ENCODE measurements around the gene RAB7B. TPM values are rescaled to one million over a fixed set of nuclear protein-coding genes. Genes with fewer than 3 reads are reported as not detected.

The RAB7B gene
- 4.6 and 7.2 TPM in 2 replicates for total RNA-seq

GRCh38 chr1:206002871-206003801 lies at the start of gene RAB7B:
RAB7B (minus strand) TSS chr1:206003395; CDS start chr1:205994135, 9,260 bp downstream.

GRCh38 chr1:206023695-206024094 lies 20.5 kb upstream of the RAB7B start, which contains the start of gene CTSE:
CTSE (minus strand) TSS chr1:206023895; CDS start chr1:206023791, 104 bp downstream.

GRCh38 chr1:205943245-205943644 lies 60.0 kb downstream of the RAB7B start, which contains the start of gene SLC26A9:
SLC26A9 (minus strand) TSS chr1:205943456; CDS start chr1:205935820, 7,636 bp downstream.

Other genes starting within 250 kb of the RAB7B start
- 22.9 and 25.8 TPM in 2 replicates for gene RAB29, start 227.9 kb downstream of the RAB7B start, total RNA-seq
- 7.2 and 11.3 TPM in 2 replicates for gene SLC41A1, start 190.2 kb downstream of the RAB7B start, total RNA-seq
- gene PM20D1, start 153.3 kb downstream of the RAB7B start, total RNA-seq, result not detected in 2 replicates
- gene SLC26A9, start 59.9 kb downstream of the RAB7B start, total RNA-seq, result under 0.01 TPM in 1 of 2 replicates, not detected in the other
- gene CTSE, start 20.5 kb upstream of the RAB7B start, total RNA-seq, result 1.9 TPM in 1 of 2 replicates, not detected in the other
- gene RHEX, start 49.8 kb upstream of the RAB7B start, total RNA-seq, result 2.2 TPM in 1 of 2 replicates, not detected in the other
- not detected in 2 replicates for gene AVPR1B, start 114.0 kb upstream of the RAB7B start, total RNA-seq
- gene FAM72A, start 199.4 kb upstream of the RAB7B start, total RNA-seq, result 0.43 and 1.4 TPM in 2 replicates
- 12.6 and 27.5 TPM in 2 replicates for gene SRGAP2, start 200.1 kb upstream of the RAB7B start, total RNA-seq